Neural cell (in vitro differentiated cells): Measurements from ENCODE around the gene CYGB.

Source experiments
- CTCF ChIP-seq: fragments of 450-650 bp; IDR thresholded peaks from 2 replicates; pipeline ENCODE4 v1.5.1; 2014; ENCODE audit warnings: antibody characterized with exemption, mild to moderate bottlenecking, moderate library complexity; ENCODE audit not compliant: poor library complexity, severe bottlenecking
- EP300 ChIP-seq: fragments of 450-650 bp; conservative IDR thresholded peaks from 2 replicates; pipeline ENCODE4 v1.6.1; 2014; ENCODE audit warnings: antibody characterized with exemption, mild to moderate bottlenecking, moderate library complexity; ENCODE audit not compliant: poor library complexity, severe bottlenecking
- EZH2 ChIP-seq: fragments of 200-600, 300-800 bp; shearing (Covaris generic), sonication (generic); IDR thresholded peaks from 2 replicates; pipeline ENCODE4 v1.6.1; 2014; ENCODE audit warnings: antibody characterized with exemption, low read length, borderline replicate concordance, mild to moderate bottlenecking; ENCODE audit not compliant: insufficient read depth, poor library complexity, severe bottlenecking
- MXI1 ChIP-seq: fragments of 450-650 bp; conservative IDR thresholded peaks from 2 replicates; pipeline ENCODE4 v1.6.1; 2014; ENCODE audit warnings: antibody characterized with exemption, mild to moderate bottlenecking; ENCODE audit not compliant: poor library complexity, severe bottlenecking
- POLR2AphosphoS5 ChIP-seq: IDR thresholded peaks from 2 replicates; pipeline ENCODE4 v1.6.1; 2012
- RAD21 ChIP-seq: fragments of 450-650 bp; conservative IDR thresholded peaks from 2 replicates; pipeline ENCODE4 v1.6.1; 2014; ENCODE audit warnings: antibody characterized with exemption, mild to moderate bottlenecking, moderate library complexity
- TAF1 ChIP-seq: IDR thresholded peaks from 2 replicates; pipeline ENCODE4 v1.6.1; 2012; ENCODE audit warnings: low read depth

GRCh38 chr17:76575570-76575969 lies 38.1 kb upstream of the CYGB start:
- TF ChIP-seq CTCF (no peak), EZH2 (no peak), EP300 (no peak), TAF1 (no peak), RAD21 (no peak), MXI1 (no peak), POLR2AphosphoS5 (no peak)
